Small intestine (tissue), 7 donors: ENCODE data around the gene MYH9. TPM values are rescaled to one million over a fixed set of nuclear protein-coding genes. Genes with fewer than 3 reads are reported as not detected.
"Not testable (repeated sequence)": the region's sequence is repeated elsewhere in the genome, so short reads cannot be mapped to it uniquely, and the experiment has no call there.

Source experiments
- DNase-seq, 2 donors: peaks; one replicate each; pipeline versions ENCODE4 v3.0.0 to v3.0.0-alpha.2; 2013
- FAIRE-seq: peaks from 2 replicates; lab custom pipeline; 2012; peaks lifted over from hg19 to GRCh38; lab: Jason Lieb, UNC
- H3K27ac ChIP-seq, 3 donors: one replicate each; pipeline ENCODE4 v1.5.1; 2013; ENCODE audit warnings: low read length in 2 of 3, mild to moderate bottlenecking in 2 of 3, control low read depth in 1 of 3, inconsistent platforms in 1 of 3, low read depth in 1 of 3, moderate library complexity in 1 of 3
- H3K27me3 ChIP-seq, 3 donors: one replicate each; pipeline ENCODE4 v1.6.1; 2013; ENCODE audit warnings: low read length in 3 of 3, inconsistent platforms in 1 of 3; ENCODE audit not compliant: control insufficient read depth in 3 of 3, insufficient read depth in 3 of 3
- H3K36me3 ChIP-seq, 3 donors: one replicate each; pipeline ENCODE4 v1.6.1; 2013; ENCODE audit warnings: low read length in 3 of 3, inconsistent platforms in 1 of 3, low read depth in 1 of 3, mild to moderate bottlenecking in 1 of 3, moderate library complexity in 1 of 3; ENCODE audit not compliant: control insufficient read depth in 3 of 3, insufficient read depth in 2 of 3
- H3K4me1 ChIP-seq, 3 donors: one replicate each; pipeline ENCODE4 v1.6.1; 2013; ENCODE audit warnings: low read length in 2 of 3, inconsistent platforms in 1 of 3, low read depth in 1 of 3, mild to moderate bottlenecking in 1 of 3, moderate library complexity in 1 of 3; ENCODE audit not compliant: control insufficient read depth in 3 of 3, insufficient read depth in 2 of 3
- H3K4me3 ChIP-seq, 3 donors: one replicate each; pipeline ENCODE4 v1.5.1; 2013; ENCODE audit warnings: low read length in 3 of 3, control low read depth in 1 of 3, inconsistent platforms in 1 of 3, low read depth in 1 of 3, mild to moderate bottlenecking in 1 of 3, moderate library complexity in 1 of 3
- H3K9me3 ChIP-seq, 2 donors: one replicate each; pipeline ENCODE4 v1.6.1; 2013; ENCODE audit warnings: low read depth in 1 of 2, low read length in 1 of 2; ENCODE audit not compliant: control insufficient read depth in 2 of 2, insufficient read depth in 1 of 2
- WGBS, 3 donors: extraction: QIAGEN DNeasy Blood & Tissue Kit; methylation state at CpG; one replicate each; pipeline ENCODE4 v1.1.7; 2013; 5-methylcytosine and 5-hydroxymethylcytosine counted together
- polyA plus RNA-seq, 4 donors: library from polyadenylated mRNA; stranded (reverse) in 3 of 4; unstranded in 1 of 4; fragments of 200-250 nt in 3 of 4; fragments of 120-200 nt in 1 of 4; gene quantifications; one replicate each; pipeline versions ENCODE4 v1.2.1 to v1.2.3, GENCODE V29; 2013
- donor health status: healthy with polysubstance abuse.
- donor health status: control.
- donor health status: control.
- donor health status: Bipolar disorder and iron deficiency.
- donor health status: healthy.

The MYH9 gene
- polyA plus RNA-seq, 4 donors, result 95.4 to 188 (median 143) TPM

DNA sequence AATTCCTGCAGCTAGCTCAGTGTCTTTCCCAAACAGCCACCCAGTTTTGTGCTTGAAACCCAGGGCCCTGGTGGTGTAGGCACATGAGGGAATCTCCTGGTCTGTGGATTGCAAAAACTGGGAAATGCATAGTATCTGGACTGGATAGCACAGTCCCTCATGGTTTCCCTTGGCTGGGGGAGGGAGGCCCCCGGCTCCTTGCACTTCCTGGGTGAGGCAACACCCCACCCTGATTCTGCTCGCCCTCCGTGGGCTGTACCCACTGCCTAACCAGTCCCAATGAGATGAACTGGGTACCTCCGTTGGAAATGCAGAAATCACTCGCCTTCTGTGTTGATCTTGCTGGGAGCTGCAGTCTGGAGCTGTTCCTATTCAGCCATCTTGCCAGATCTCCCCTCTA, 115.8 kb downstream of the MYH9 start:
- not testable (repeated sequence) for H3K4me1 ChIP-seq, H3K9me3 ChIP-seq, H3K27ac ChIP-seq, H3K36me3 ChIP-seq, H3K4me3 ChIP-seq, DNase-seq, H3K27me3 ChIP-seq, FAIRE-seq
- 79 to 88% (median 88%) methylated on average over 5 of the region's 5 CpGs for WGBS, 3 donors

DNA sequence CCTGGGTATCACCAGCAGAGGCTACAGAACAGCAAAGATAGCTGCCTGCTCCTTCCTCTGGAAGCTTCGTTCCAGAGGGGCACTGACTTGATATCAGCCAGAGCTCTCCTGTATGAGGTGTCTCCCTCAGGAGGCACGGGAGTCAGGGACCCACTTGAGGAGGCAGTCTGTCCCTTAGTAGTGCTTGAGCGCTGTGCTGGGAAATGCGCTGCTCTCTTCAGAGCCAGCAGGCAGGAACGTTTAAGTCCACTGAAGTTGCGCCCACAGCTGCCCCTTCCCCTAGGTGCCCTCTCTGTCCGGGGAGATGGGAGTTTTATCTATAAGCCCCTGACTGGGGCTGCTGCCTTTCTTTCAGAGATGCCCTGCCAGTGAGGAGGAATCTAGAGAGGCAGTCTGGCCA, 116.5 kb downstream of the MYH9 start:
- whole genome bisulfite sequencing, 3 donors, result 78 to 85% (median 81%) methylated on average over 7 of the region's 7 CpGs
- not testable (repeated sequence) for H3K4me1 ChIP-seq, H3K4me3 ChIP-seq, H3K9me3 ChIP-seq, H3K27me3 ChIP-seq, DNase-seq, H3K27ac ChIP-seq, FAIRE-seq, H3K36me3 ChIP-seq

DNA sequence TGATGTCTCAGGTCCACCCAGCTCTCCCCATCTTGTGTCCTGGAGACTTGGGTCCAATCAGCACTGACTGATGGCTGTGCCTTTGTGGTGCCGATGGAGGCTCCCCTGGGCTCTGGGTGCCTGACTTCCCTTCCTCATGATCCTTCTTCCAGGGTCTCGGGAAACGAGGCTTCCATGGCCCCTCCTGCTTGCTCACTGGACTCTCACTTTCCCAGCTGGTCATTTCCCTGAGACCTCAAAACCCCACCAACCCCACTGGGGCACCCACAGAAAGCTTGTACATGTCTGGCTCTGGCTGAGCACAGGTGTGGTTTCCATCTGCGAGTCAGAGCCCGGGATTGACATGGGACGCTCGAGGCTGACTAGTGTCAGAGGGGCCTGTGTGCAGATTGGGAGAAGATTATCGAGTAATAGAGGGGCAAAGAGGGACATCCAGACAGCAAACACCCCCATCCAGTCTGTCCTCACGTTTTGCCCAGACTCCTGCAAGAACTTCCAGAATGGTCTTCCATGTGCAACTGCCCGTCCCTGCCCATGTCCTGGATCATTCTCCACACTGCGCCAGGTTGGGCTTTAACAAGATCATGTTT, 119.8 kb downstream of the MYH9 start:
- FAIRE-seq (no peak), DNase-seq (no peak)
- peaks cover 6 to 18% (median 11%) of the 10 kb centered on the region in 3 donors for H3K36me3 ChIP-seq
- H3K27ac ChIP-seq, result no peak overlapping the region
- 93 to 97% (median 94%) methylated on average over 11 of the region's 11 CpGs for WGBS, 3 donors
- no peak overlapping the region for H3K4me3 ChIP-seq
- no peaks in the 10 kb centered on the region for H3K9me3 ChIP-seq
- no peaks in the 10 kb centered on the region for H3K27me3 ChIP-seq
- no peaks in the 10 kb centered on the region for H3K4me1 ChIP-seq

DNA sequence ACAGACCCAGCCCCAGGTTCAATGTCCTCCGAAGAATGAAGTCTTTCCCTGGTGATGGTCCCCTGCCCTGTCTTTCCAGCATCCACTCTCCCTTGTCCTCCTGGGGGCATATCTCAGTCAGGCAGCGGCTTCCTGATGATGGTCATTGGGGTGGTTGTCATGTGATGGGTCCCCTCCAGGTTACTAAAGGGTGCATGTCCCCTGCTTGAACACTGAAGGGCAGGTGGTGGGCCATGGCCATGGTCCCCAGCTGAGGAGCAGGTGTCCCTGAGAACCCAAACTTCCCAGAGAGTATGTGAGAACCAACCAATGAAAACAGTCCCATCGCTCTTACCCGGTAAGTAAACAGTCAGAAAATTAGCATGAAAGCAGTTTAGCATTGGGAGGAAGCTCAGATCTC, 120.7 kb downstream of the MYH9 start:
- FAIRE-seq, result no peak
- Histone ChIP-seq H3K9me3 (no peaks in the 10 kb centered on the region), H3K4me1 (no peaks in the 10 kb centered on the region), H3K27ac (no peak overlapping the region), H3K4me3 (no peak overlapping the region), H3K36me3 (peaks cover 8 to 20% (median 15%) of the 10 kb centered on the region in 3 donors), H3K27me3 (no peaks in the 10 kb centered on the region)
- 93 to 98% (median 97%) methylated on average over 4 of the region's 4 CpGs for WGBS, 3 donors
- no peak for DNase-seq

DNA sequence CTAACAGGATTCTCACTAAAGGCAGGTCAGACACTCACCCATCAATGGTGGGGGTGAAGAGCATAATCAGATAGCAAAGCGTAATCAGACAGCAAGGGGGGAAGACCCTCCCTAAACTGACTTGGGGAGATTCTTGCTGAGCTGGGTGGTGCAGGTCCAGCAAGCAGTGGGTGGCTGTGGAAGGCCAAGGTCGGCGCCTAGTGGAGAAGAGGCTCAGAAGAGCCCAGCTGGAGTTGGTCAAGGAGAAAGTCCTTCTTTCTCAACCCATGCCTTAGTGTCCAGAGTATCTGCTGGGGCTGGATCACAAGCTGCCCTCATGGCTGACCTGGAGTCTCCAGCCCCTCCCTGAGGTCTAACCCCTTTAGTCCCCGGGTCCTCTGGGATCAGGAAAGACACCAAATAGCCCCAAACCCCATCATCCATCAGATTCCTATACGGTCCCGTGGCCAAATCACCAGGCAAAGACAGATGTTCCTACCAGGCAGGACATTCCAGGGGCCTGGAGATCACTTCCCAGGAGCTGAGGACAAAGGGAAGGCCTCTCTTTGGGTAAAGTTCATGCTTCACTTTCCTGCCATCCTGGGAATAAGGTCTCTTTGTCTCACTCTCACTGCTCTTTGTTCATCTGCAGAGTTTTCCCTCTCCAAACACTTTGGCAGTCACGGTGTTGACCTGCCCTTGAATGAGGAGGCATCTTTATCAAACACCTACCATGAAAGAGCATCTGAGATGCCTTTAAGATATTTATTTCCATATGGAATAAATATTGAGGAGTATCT, 123.7 kb downstream of the MYH9 start:
- FAIRE-seq, H3K4me1 ChIP-seq, H3K4me3 ChIP-seq, DNase-seq, H3K9me3 ChIP-seq, H3K27ac ChIP-seq, H3K27me3 ChIP-seq: not testable (repeated sequence)
- H3K36me3 ChIP-seq, result peaks cover 13 to 26% (median 20%) of the 10 kb centered on the region in 3 donors
- 78 to 81% (median 79%) methylated on average over 7 of the region's 7 CpGs for WGBS, 3 donors

DNA sequence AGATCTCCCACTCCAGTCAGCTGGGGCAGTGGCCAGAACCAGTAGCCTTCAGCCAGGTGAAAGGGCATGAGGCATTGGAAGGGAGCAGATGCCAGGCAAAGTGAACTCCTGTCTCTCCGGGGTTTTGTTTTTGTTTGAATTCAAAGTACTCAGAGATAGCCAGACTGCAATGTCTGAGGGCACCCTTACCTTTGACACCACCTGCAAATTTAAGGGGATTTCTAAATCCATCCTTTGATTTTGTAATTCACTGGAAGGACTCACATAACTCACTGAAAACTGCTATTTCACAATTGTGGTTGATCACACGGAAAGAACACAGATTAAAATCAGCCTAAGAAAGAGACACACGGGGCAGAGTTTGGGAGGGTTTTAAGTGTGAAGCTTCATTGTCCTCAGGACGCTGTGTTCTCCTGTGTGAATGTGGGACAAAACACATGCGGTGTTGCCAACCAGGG, 124.5 kb downstream of the MYH9 start:
- not testable (repeated sequence) for H3K27me3 ChIP-seq, H3K4me3 ChIP-seq, H3K27ac ChIP-seq, FAIRE-seq, H3K9me3 ChIP-seq, DNase-seq
- WGBS, 3 donors, result 61 to 72% (median 65%) methylated on average over 5 of the region's 5 CpGs
- Histone ChIP-seq H3K36me3 (peaks cover 13 to 26% (median 20%) of the 10 kb centered on the region in 3 donors), H3K4me1 (peaks cover 0 to 14% (median 0%) of the 10 kb centered on the region in 3 donors)

DNA sequence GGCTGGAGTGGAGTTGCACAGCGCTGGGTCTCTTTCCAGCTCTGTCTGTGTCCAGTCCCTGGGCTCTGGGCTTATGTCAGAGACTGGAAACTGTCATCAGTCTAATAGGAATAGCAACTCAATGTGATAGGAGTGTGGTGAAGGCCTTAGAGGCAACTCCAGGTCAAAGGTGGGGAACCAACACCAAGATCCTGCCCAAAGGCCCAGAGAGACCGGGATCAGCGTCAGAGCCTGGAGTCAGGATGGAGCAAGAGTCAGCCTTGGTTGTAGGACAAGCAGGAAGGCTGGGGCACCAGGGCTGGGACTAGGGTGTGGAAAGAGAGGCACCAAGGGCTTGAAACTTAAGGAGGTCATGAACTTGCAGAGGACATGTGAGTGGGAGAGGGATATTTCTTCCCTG, 125.5 kb downstream of the MYH9 start:
- Histone ChIP-seq H3K36me3 (peaks cover 15 to 27% (median 20%) of the 10 kb centered on the region in 3 donors), H3K4me1 (peaks cover 0 to 15% (median 0%) of the 10 kb centered on the region in 3 donors)
- H3K27me3 ChIP-seq, DNase-seq, H3K9me3 ChIP-seq, FAIRE-seq, H3K4me3 ChIP-seq, H3K27ac ChIP-seq: not testable (repeated sequence)
- WGBS, 3 donors, result 95 to 100% (median 97%) methylated on average over 3 of the region's 3 CpGs

DNA sequence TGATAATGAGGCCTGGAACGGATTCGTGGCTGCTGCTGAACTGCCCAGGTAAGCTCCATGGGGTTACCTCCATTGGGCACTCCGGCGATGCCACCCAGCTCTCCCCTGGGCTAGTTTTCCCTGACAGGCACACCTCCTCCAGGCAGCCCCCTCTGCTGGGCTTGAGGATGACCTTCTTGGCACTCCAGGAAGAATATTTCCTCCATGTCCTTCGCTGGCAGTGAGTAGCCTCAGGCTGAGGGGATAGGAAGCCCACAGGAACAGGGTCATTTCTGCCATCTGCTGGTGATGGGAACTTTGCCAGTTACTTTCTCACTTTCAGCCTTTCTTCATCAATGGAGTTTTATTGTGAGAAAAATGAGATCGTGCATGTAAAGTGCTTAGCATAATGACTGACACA, 126.1 kb downstream of the MYH9 start:
- FAIRE-seq, result not testable (repeated sequence)
- WGBS, 3 donors, result 84 to 86% (median 86%) methylated on average over 6 of the region's 6 CpGs

More for the DNA sequence above, 126.1 kb downstream of the MYH9 start:
- H3K4me1 ChIP-seq, result peaks cover 0 to 15% (median 0%) of the 10 kb centered on the region in 3 donors
- not testable (repeated sequence) for H3K4me3 ChIP-seq, DNase-seq, H3K27me3 ChIP-seq, H3K27ac ChIP-seq, H3K9me3 ChIP-seq
- peaks cover 12 to 27% (median 18%) of the 10 kb centered on the region in 3 donors for H3K36me3 ChIP-seq
